ENCODE measurements around the gene YOD1.

GRCh38 chr1:207062058-207062457 is 11.1 kb upstream of the YOD1 start:
- TF ChIP-seq CTCF (IDR thresholded peaks at IDR 0.05; ENCODE audit: borderline replicate concordance, extremely low read depth, low read length, poor library complexity, severe bottlenecking) (no peak), EZH2 (IDR thresholded peaks at IDR 0.05; ENCODE audit: borderline replicate concordance, low read depth, low read length, severe bottlenecking) (no peak)
